Nephron progenitor cell (in vitro differentiated cells): ENCODE results near the gene RBM38.
"Not testable (repeated sequence)": the region's sequence is repeated elsewhere in the genome, so short reads cannot be mapped to it uniquely, and the experiment has no call there.

Experiments used
- DNase-seq: peaks from one replicate; pipeline ENCODE4 v3.0.0; 2021
- H3K27ac Mint-ChIP-seq: 2 replicates; pipeline ENCODE4 v1.8.0; 2021; ENCODE audit warnings: mild to moderate bottlenecking, moderate library complexity, mixed read lengths
- H3K27me3 Mint-ChIP-seq: 2 replicates; pipeline ENCODE4 v1.8.0; 2021; ENCODE audit warnings: mild to moderate bottlenecking, low read depth, mixed read lengths; ENCODE audit not compliant: poor library complexity
- H3K36me3 Mint-ChIP-seq: 2 replicates; pipeline ENCODE4 v1.8.0; 2021; ENCODE audit warnings: low read depth, mixed read lengths
- H3K4me1 Mint-ChIP-seq: 2 replicates; pipeline ENCODE4 v1.8.0; 2021; ENCODE audit warnings: mixed read lengths
- H3K4me3 Mint-ChIP-seq: 2 replicates; pipeline ENCODE4 v1.8.0; 2021; ENCODE audit warnings: mild to moderate bottlenecking, moderate library complexity, mixed read lengths
- H3K9me3 Mint-ChIP-seq: 2 replicates; pipeline ENCODE4 v1.8.0; 2021; ENCODE audit warnings: mild to moderate bottlenecking, moderate library complexity, mixed read lengths
- TF ChIP-seq, protein P1 (sequence below): fragments of 200-600 bp; sonication (generic); IDR thresholded peaks from 2 replicates; pipeline ENCODE4 v1.5.0; 2021; ENCODE audit warnings: antibody characterized with exemption

RBM38 gene

DNA sequence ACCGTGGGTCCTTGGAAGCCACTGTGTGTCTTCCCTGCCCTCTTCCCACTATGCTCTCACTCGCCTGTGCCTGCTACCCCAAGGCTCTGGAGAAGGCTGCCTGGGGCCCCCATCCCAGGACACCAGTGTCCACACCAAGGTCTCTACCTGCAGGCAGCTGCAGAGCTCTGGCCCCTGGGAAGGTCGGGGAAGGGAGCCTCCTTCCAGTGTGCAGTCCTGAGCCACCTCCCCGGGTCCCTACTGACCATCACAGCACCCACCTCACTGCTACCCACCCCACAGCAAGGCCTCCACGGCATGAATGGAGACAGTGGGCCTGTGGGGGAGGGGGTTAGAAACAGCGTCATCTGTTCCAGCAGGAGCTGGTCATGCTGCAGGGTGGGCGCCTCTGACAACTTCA is 35.6 kb downstream of the RBM38 start:
- DNase-seq: no peak
- TF ChIP-seq, protein P1, sequence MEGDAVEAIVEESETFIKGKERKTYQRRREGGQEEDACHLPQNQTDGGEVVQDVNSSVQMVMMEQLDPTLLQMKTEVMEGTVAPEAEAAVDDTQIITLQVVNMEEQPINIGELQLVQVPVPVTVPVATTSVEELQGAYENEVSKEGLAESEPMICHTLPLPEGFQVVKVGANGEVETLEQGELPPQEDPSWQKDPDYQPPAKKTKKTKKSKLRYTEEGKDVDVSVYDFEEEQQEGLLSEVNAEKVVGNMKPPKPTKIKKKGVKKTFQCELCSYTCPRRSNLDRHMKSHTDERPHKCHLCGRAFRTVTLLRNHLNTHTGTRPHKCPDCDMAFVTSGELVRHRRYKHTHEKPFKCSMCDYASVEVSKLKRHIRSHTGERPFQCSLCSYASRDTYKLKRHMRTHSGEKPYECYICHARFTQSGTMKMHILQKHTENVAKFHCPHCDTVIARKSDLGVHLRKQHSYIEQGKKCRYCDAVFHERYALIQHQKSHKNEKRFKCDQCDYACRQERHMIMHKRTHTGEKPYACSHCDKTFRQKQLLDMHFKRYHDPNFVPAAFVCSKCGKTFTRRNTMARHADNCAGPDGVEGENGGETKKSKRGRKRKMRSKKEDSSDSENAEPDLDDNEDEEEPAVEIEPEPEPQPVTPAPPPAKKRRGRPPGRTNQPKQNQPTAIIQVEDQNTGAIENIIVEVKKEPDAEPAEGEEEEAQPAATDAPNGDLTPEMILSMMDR: no peak
- Mint-ChIP-seq H3K4me3 (no peak overlapping the region), H3K36me3 (no peaks in the 10 kb centered on the region), H3K27ac (no peak overlapping the region), H3K27me3 (peaks cover 24% of the 10 kb centered on the region), H3K9me3 (no peaks in the 10 kb centered on the region), H3K4me1 (peaks cover 43% of the 10 kb centered on the region)

DNA sequence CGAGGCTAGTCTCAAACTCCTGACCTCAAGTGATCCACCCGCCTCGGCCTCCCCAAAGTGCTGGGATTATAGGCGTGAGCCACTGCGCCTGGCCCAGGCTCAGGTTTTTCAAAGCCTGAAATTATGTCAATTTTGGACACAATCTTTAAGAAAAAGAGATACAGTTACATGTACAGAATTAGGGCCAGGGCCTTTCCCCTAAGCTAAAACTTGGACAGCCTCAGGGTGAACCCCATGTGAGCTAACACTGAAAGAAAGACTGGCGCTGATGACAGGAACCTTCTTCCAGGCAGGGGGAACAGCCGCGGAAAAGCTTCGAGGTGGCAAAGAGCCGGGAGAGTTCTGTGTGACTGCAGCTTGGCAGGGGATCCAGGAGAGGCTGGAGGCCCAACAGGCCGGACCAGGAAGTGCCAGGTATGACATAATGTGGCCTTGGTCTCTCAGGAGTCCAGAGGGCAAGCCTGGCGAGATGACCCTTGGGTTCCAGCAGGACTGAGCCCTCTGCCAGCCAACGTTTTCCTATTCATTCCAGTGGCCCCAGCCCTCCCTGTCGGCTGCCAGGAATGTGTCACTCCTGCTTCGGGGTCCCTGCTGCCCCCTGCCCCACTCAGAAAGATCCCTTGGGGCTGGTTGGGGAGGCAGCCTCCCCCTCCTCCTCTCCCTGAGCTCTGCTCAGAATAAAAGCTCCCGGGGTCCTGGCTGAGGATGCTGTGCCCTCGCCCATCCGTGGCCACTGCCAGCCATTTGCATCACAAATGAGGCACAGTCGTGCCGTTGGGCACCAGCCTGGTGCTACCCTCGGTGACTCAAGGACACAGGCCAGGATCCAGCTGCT is 37.3 kb downstream of the RBM38 start:
- no peaks in the 10 kb centered on the region for H3K9me3 Mint-ChIP-seq
- H3K36me3 Mint-ChIP-seq: no peaks in the 10 kb centered on the region
- peaks cover 45% of the 10 kb centered on the region for H3K4me1 Mint-ChIP-seq
- peaks cover 19% of the 10 kb centered on the region for H3K27me3 Mint-ChIP-seq
- H3K27ac Mint-ChIP-seq: no peak overlapping the region
- no peak for DNase-seq
- TF ChIP-seq, protein P1: no peak
- no peak overlapping the region for H3K4me3 Mint-ChIP-seq

- peaks cover 51% of the 10 kb centered on the region for H3K4me1 Mint-ChIP-seq
- TF ChIP-seq, protein P1: no peak
- no peak overlapping the region for H3K4me3 Mint-ChIP-seq
- H3K27me3 Mint-ChIP-seq: peaks cover 17% of the 10 kb centered on the region
- DNase-seq: no peak
- no peaks in the 10 kb centered on the region for H3K9me3 Mint-ChIP-seq
- H3K27ac Mint-ChIP-seq: no peak overlapping the region
- no peaks in the 10 kb centered on the region for H3K36me3 Mint-ChIP-seq
Measured at GRCh38 chr20:57429159-57429496, 37.9 kb downstream of the RBM38 start.

DNA sequence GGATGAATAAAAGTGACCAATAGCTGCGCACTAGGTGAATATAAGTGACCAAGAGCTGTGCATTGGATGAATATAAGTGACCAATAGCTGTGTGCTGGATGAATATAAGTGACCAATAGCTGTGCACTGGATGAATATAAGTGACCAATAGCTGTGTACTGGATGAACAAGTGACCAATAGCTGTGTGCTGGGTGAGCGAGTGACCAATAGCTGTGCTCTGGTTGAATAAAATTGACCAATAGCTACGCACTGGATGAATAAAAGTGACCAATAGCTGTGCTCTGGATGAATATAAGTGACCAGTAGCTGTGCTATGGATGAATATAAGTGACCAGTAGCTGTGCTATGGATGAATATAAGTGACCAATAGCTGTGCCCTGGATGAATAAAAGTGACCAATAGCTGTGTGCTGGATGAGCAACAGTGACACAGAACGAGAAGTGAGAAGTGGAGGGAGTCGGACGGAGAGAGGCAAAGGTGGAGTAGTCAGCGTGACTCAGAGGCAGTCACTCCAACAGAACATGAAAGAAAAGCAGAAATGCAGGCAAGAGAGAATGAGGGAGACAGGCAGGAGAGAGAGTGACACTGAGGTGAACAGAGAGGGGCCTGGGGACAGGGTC is 38.5 kb downstream of the RBM38 start:
- Mint-ChIP-seq H3K27ac (no peak overlapping the region), H3K9me3 (no peaks in the 10 kb centered on the region), H3K4me1 (peaks cover 52% of the 10 kb centered on the region), H3K36me3 (no peaks in the 10 kb centered on the region), H3K27me3 (peaks cover 14% of the 10 kb centered on the region), H3K4me3 (no peak overlapping the region)
- DNase-seq: no peak
- TF ChIP-seq, protein P1: no peak

GRCh38 chr20:57430201-57430596 is 39.0 kb downstream of the RBM38 start:
- H3K36me3 Mint-ChIP-seq, H3K27ac Mint-ChIP-seq, H3K27me3 Mint-ChIP-seq, H3K4me3 Mint-ChIP-seq, H3K9me3 Mint-ChIP-seq, DNase-seq: not testable (repeated sequence)
- H3K4me1 Mint-ChIP-seq: peaks cover 52% of the 10 kb centered on the region

GRCh38 chr20:57431539-57431835 is 40.3 kb downstream of the RBM38 start:
- Mint-ChIP-seq H3K4me1 (peaks cover 45% of the 10 kb centered on the region), H3K9me3 (no peaks in the 10 kb centered on the region), H3K4me3 (no peak overlapping the region), H3K36me3 (no peaks in the 10 kb centered on the region), H3K27me3 (peaks cover 7% of the 10 kb centered on the region), H3K27ac (no peak overlapping the region)
- TF ChIP-seq, protein P1: no peak
- no peak for DNase-seq
